Frontal cortex (tissue), 4 donors: ENCODE measurements around the gene SETD3. TPM values are rescaled to one million over a fixed set of nuclear protein-coding genes. Genes with fewer than 3 reads are reported as not detected.
A peak's percentile ranks its signal among the peaks of the same experiment; 100 is the strongest.

ENCODE experiments used
- DNase-seq, 2 donors: peaks; one replicate each; pipeline ENCODE4 v3.0.0; 2012; ENCODE audit warnings: low spot score in 2 of 2
- FAIRE-seq: peaks from 2 replicates; lab custom pipeline; 2012; peaks lifted over from hg19 to GRCh38; lab: Jason Lieb, UNC
- total RNA-seq: library from RNA; depleted of rRNA; stranded (reverse); fragments of >200 nt; gene quantifications from one replicate; pipeline ENCODE4 v1.2.3, GENCODE V29; 2014
- donor health status: control.
- donor health status: control.
- donor health status: control.

Gene SETD3
- total RNA-seq, 1 donor from 2014 or later, result 119 TPM

DNA sequence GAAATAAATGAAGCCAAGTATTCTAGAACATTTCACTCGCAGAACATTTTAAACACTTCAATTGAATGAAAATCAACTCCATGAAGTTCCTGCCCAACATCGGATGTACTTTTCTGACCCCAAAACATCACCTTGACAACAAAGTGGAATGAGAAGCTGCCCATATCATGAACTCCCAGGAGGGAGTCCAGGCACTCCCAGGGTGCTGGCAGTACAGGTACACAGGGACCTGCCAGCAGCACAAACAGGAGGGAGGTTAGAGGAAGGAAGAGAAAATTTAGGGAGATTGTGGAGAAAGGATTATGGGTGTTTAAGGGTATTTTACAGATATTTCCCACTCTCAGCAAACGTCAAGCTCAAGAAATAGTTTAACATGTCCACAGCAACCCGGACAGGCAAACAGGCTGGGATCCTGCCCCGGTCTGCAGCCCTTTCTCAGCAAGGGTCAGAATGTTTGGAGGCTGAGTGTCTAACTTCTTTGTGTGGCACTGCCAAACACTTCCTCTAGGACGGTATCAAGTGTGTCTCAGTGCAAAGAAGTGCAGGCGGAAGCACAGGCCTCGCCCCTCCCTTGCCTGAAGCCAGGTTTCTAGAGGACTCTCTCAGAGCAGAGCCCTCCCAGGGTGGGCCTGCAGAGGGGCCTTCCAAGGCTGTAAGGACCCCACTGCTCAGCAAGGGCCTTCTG, 72.2 kb downstream of the SETD3 start:
- FAIRE-seq, result no peak
- no peak for DNase-seq

DNA sequence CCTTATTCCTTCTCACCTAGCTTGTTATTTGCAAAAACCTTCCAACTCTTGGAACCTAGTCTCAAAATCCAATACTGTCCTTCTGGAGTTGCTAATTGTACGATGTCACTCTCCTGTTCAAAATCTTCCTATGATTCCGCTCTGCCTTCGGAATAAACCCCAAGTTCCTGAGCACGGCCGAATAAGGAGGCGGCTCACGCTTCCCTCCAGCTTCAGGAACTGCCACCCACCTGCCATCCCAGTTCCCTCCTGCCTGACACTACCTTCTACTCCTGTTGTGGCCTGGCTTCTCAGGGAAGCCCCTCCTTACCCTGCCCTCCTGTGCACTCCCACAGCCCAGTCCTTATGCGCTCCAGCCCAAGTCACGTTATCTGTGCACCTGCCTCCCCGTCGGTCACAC, 73.2 kb downstream of the SETD3 start:
- FAIRE-seq (no peak), DNase-seq (no peak)

DNA sequence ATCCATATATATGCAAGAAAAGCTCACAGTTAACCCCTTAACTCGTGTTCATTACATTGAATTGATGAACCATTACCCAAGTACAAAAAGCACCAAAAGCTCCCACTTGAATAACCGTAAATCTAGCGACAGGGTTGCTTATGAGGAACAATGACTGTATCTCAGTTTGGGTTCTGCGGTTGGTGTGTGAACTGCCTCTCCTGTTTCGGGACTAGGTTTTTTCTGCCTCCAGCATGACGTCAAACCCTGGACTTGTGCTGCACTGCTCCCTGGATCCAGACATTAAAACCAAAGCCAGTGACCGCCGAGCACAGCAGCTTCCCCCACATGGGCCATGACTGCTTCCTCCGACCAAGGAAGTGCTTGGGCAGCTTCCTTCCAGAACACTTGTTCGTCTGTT, 77.7 kb downstream of the SETD3 start:
- DNase-seq (no peak), FAIRE-seq (no peak)

DNA sequence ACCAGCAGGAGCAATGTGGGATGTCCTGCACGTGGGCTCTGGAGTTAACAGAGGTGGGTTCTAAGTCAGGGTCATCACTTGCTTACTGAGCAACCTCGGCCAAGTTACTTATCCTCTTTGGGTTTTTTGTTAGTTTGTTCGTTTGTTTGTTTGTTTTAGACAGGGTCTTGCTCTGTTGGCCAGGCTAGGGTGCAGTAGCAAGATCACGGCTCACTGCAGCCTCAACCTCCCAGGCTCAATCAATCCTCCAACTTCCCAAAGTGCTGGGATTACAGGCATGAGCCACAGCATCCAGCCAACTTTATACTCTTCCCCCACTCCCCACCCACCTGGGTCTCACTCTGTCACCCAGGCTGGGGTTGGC, 78.4 kb downstream of the SETD3 start:
- DNase-seq (no peak), FAIRE-seq (no peak)

DNA sequence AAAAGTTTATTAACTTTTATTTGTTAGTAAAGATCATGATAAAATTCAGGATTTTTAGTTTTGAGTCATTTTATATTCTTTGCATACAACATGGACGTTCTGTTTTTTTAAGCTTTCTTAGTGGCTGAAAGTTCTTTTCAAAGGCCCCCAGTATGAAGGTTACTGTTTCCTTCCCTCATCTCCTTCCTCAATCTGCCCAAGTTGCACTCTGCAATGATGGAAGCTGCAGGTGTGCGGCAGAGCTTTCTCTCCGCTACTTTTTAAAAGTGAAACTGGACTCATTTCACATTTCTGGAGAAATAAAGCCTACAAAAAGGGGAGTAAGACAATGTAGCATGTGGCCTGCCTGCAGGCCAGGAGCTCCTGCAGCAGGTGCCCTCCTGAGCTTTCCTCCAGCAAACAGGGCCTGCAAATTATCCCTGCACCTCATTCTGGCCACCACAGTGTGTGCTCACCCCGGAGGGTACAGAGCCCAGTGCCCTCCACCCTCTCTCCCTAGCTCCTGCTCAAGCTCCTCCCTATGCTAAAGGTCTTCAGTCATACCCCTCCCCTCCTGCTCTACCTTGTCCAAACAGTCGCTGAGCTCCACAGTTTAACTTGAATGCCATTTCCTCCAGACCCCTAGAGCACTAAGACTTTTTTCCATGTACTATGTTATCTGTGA, 78.9 kb downstream of the SETD3 start:
- DNase-seq, result no peak
- FAIRE-seq, result no peak

DNA sequence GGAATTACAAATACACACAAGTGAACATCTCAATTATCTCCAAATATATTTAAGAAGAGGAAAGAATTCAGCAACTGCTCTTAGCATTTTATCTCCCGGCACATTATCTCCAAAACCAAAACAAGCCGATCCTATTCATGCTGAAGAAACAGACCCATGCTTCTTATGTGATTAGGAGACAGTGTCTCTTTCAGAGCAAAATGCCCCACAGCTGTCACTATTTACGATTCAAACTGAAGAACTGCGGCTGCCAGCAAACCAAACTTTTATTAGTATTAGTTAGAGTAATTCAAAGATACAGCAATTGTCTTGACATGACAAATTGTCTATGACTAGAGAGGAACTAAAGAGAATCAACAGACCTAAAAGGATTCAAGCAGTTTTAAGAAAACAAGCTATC, 79.4 kb downstream of the SETD3 start:
- DNase-seq (no peak), FAIRE-seq (no peak)

DNA sequence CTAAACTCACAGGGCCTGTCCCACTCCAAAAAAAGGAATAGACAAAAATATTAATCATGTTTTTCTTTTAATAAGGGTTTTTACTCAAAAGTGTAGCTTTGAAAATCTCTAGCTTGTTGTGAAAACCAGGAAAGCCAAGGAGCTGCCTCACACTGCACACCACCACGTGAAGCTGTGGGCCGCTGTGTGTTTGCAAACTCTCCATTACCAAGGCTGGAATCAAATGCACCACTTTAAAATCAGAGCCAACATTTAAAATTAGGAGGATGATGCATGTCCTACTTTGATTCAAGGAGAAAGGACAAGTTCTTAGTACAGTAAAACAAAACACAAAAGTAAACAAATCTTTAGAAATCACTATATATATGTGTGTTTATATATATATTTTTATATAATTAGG, 83.0 kb downstream of the SETD3 start:
- DNase-seq (no peak), FAIRE-seq (no peak)

DNA sequence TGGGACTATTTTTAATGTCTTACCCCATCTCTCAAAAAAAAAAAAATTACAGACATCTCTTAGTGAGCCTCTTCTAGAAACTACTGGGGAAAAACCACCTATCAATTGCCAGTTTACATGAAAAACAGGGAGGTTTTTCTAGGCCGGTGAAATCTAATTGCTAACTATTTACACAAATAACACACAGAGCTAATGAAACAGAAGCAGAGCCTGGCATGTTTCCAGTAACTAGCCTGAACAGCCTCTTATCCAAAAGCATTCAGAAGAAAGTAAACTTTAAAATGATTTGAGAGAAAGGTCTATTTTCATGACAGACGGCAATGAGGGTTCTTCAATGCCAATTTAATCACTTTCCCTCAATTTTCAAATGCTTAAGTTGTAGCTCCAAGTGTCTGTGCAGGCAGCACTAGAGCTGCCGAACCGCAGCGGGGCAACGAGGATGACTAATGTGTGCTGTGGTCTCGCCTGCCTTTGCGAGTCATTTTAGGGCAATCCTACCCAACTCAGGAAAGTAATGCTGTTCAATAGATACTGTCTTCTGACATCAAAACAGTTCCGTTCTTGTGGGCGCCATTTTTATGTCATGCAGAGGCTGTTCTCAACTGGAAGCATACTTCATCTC, 84.6 kb downstream of the SETD3 start:
- no peak for DNase-seq
- no peak for FAIRE-seq

DNA sequence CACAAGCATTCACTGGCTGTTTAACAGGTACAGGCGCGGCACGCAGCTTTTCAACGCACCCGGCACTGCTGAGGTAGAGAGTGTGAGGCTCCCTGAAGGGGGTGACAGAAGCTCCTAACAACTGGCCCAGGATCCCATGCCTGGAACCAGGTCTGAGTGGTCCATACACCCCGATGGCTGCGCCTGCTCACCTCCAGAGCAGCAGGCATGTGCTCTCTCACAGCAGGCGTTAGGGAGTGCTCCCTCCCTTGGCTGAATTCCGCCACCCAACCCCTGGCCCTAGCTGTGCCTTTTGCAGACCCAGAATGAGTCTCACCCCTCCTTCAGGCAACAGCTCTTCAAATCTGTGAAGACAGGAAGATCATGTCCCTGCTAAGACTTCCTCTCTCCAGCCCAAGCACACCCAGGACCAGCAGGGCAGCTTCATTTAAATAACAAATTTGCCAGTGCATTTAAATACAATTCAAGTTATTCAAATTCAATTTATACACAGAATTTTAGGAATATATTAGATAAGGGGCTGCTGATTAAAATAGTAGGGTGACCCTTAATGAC, 86.0 kb downstream of the SETD3 start:
- FAIRE-seq (no peak), DNase-seq (no peak)

DNA sequence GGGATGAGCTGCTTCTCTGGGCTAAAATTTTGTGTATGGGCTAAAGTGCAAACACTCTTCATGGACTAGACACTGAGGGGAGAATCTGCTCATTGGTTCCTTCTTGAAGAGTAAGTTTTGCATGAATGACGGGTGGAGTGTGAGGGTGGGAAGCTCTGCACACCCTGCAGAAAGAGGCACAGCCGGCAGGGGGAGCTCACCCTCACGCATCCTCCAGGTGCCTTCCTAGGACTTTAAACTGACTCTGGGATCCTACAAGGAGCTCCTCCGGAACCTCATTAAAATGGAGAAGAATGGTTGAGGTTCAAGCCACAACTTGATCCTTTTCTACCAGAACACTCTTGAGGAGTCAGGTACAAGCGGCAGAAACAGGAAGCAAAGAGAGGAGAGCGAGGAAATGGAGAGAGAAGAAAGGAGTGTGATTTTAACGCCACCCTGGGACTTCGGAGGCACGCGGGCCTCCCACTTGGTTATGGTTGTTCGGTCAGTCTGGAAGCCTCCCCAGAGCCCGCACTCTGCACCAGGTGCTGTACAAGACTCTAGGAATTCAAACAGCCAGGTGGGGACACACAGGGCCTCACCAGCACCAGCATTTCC, 87.5 kb downstream of the SETD3 start:
- FAIRE-seq, result no peak

DNA sequence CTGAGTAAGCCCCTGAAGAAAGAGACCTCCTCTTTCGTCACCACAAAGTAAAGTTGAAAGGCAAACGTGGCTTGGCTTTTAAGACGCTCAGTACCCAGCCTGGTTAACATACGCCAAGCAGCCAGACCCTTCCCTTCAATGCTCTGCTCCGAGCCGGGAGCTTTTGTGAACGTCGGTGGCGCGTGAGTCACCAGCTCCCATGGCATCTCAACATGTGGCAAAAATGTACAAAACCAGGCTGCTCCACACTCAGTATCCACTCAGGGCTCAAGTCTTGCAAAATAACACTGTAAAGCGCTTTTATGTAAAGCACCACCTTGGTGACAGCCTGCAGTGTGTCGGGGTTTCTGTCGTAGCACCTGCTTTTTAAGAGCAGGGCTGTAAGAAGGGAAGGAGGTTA, 89.0 kb downstream of the SETD3 start:
- FAIRE-seq (no peak), DNase-seq (no peak)

More for the DNA sequence above, 87.5 kb downstream of the SETD3 start:
- no peak for DNase-seq

DNA sequence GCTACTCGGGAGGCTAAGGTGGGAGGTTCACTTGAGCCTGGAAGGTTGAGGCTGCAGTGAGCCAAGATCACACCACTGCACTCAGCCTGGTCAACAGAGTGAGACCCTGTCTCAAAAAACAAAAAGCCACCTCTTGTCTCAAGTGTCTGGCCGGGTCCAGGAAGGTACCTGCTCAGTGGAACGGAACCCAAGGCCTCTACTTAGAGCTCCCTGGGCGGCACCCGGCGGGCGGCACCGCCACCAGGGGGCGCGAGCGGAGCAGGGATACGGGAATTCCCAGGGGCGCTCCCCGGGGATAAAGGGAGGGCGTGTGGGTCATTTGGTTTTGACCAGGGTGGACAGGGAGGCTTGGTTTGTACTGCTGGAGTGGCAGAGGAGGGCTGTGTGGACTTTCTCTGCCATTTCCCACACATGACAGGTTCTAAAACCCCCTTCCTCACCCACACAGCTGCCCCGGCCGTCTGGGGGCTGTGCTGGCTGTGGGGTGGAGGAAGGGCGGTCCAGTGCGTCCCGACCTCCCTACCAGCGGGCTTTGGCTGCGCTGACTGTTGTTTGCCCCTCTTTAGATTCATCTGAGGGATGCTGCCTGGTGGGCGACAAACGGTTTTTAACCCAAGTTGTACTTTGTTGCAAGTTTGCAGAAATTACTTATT, 91.4 kb downstream of the SETD3 start:
- no peak for FAIRE-seq

DNA sequence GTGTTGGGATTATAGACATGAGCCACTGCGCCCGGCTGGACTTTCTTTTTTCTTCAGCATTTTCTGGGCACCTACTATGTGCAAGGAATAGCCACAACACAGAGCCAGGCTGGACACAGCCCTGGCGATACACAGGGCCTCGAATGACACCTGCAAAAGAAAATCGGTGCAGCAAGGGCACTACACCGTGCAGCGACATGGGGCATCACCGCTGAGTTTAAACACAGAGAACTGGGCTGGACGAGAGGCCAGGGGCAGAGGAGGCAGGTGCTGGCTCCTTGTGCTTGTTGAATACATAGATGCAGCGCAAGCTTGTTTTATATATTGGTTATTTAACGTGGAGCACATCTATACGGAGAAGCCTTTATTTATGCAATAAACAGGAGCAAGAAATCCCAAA, 92.4 kb downstream of the SETD3 start:
- no peak for FAIRE-seq
- DNase-seq, result no peak

More for the DNA sequence above, 91.4 kb downstream of the SETD3 start:
- peak in 1 of 2 donors; percentile 52 for DNase-seq

DNA sequence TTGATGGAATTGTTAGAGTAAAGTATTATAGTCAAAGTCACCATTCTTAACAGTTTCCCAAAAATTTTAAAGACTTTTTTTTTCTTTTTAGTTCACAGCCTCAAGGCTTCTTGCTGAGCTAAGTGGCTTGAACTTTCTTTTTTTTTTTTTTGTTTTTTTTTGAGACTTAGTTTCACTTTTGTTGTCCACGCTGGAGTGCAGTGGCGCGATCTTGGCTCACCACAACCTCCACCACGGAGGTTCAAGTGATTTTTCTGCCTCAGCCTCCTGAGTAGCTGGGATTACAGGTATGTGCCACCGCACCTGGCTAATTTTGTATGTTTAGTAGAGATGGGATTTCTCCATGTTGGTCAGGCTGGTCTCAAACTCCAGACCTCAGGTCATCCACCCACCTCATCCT, 92.8 kb downstream of the SETD3 start:
- FAIRE-seq (no peak), DNase-seq (no peak)

DNA sequence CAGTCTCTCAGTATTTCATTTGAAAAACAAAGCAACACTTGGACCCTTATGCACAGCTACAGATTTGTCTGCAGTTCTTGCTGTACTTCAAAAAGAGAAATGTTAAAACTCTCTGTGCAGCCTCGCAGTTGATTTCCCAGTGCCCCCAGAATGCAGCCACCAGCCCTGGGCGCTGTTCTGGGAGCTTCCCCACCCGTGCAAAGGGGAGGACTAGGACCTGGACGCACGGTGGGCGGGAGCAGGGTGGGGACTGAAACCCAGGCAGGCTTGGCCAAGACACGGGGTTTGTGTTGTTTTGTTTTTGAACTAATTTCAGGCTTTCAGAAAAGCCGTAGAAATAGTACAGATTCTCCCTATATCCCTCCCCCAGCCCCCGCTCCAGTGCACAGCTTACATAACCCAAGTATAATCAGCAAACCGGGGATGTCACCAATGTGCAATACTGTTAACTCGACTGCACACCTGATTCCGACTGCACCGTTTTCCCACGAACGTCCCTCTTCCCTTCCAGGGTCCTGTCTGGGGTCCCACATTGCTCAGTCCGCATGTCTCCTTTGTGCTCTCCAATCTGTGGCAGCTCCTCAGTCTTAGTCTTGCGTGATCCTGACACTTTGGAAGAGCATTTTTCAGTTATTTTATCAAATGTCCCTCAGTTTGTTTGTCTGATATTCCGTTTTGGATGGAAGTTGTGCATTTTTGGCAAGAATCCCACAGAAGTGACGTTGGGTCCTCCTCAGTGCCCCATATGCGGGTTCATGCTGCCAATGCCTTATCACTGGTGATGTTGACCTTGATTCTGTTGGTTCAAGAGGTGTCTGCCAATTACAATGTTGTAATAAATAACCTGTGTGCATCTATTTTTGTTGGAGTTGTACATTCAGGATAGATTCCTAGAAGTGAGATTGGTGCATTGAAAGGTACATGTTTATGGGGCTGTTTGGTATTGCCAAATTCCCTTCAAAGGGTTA, 95.9 kb downstream of the SETD3 start:
- FAIRE-seq, result no peak
- no peak for DNase-seq

DNA sequence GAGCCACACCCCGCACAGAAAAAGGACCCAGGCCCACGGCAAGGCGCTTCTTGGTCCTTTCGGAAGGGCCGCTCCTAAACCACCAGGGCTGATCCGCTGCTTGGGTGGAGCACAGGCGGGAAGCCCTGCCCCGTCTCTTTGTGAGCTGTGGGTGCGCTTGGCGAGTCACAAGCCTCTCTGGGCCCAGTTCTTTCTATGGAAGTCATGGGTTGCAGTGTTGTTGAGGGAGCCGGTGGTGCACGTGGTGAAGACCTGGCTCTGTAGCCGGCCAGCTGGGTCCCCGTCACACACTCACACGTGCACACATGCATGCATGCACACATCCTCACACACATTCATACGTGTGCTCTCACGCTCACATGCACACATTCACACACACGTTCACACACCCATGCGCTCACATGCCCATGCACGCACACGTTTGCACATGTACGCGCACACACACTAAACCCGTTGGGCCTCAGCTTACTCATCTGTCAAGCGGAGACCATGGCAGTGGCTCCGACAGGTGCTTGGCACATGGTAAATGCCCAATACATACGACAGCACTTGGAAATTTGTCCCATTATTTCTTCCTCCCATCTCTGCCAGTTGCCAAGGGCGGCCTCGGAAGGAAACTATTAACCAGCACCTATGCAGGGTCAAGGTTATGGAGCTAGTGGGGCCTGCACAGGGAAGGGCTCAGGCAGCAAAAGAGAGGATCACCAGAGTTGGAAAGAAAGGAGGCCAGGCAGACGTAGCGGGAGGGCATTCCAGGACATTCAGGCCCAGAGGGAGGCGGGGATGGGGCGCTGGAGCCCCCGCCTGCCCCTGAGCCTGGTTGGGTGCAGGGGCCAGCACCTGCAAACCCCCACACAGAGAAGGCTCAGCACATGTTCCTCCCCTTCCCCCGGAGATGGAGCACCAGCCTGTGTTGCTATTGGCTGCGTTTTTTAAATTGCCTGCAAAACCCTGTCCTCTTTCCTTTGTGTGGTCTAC, 96.9 kb downstream of the SETD3 start:
- no peak for DNase-seq
- FAIRE-seq, result no peak

DNA sequence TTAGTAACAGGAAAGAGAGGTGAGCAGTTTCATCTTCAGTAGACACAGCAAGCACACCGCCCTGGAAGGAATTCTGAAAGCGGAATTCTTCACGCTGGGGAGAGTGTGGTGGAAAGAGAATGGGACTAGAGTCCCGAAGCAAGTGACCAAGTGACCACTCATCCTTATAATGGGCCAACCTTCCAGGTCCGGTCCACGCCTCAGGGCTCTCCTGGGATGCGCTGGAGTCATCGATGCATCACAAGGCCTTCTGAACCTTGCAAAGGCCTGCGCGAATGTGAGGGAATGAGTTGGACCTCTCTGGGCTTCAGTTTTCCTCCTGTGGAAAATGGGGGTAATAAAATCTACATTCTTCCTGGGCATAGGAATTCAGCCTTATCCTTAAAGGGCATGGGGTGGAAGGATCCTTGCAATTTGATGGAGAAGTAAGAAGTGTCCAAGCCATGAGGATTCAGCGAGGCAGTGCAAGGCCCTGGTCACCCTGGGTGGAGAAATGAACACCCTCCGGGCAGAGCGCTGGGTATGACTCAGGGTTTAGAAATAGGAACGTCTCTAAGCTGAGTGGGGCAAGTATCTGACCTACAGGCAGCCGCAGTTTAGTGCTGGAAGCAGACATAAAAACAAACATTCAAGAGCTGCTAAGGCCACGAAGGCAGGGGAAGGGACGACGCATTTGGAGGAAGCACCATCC, 97.7 kb downstream of the SETD3 start:
- FAIRE-seq (no peak), DNase-seq (no peak)
